ENCODE data around the gene SIRPD.

Gene SIRPD

GRCh38 chr20:1491860-1492642 is 65.5 kb downstream of the SIRPD start:
- DNase-seq: no peak

- DNase-seq: no peak
These were observed 66.1 kb downstream of the SIRPD start, which contains the start of gene SIRPB2 for GRCh38 chr20:1491281-1491840. SIRPB2 (minus strand) TSS chr20:1491420; CDS start chr20:1491359, 61 bp downstream.

GRCh38 chr20:1490643-1491195 is 66.8 kb downstream of the SIRPD start:
- DNase-seq: no peak

GRCh38 chr20:1489764-1490436 is 67.6 kb downstream of the SIRPD start:
- DNase-seq: no peak

- DNase-seq: no peak
These were observed 68.2 kb downstream of the SIRPD start for GRCh38 chr20:1489325-1489724.

GRCh38 chr20:1486566-1486965 is 70.9 kb downstream of the SIRPD start:
- no peak for DNase-seq

- no peak for DNase-seq
These were observed 72.9 kb downstream of the SIRPD start for GRCh38 chr20:1484438-1485116.

All from amniotic stem cell (primary cell).